HL-60 (cell line): ENCODE measurements around the gene AASDHPPT.

ENCODE experiments used
- DNase-seq, 2 experiments: peaks; one replicate each; pipeline ENCODE4 v3.0.0-alpha.2; 2010 to 2020; ENCODE audit warnings: low read depth in 1 of 2, low spot score in 1 of 2
- H3K27ac ChIP-seq: fragments of 250-450 bp; sonication (Bioruptor Pico); replicated peaks from 2 replicates; pipeline ENCODE4 v1.5.1; 2020; ENCODE audit warnings: mild to moderate bottlenecking, moderate library complexity
- H3K27me3 ChIP-seq: fragments of 250-450 bp; sonication (Bioruptor Pico); 2 replicates; pipeline ENCODE4 v1.5.1; 2021; ENCODE audit warnings: mild to moderate bottlenecking, moderate library complexity; ENCODE audit not compliant: insufficient read depth, poor library complexity, severe bottlenecking
- H3K4me3 ChIP-seq: replicated peaks from 2 replicates; pipeline ENCODE4 v1.5.1; 2011; ENCODE audit warnings: mild to moderate bottlenecking, control low read depth, low read length; ENCODE audit not compliant: insufficient read depth
- GABPA ChIP-seq: IDR thresholded peaks from 2 replicates; pipeline ENCODE4 v1.6.1; 2012; ENCODE audit warnings: low read depth
- POLR2AphosphoS5 ChIP-seq: IDR thresholded peaks from 2 replicates; pipeline ENCODE4 v1.6.1; 2012; ENCODE audit warnings: low read depth
- SPI1 ChIP-seq: IDR thresholded peaks from 2 replicates; pipeline ENCODE4 v1.6.1; 2012; ENCODE audit warnings: low read depth, mild to moderate bottlenecking, borderline replicate concordance
- TF ChIP-seq, protein P1 (sequence below): IDR thresholded peaks from one replicate; pipeline ENCODE4 v1.5.1; 2011; ENCODE audit warnings: low read length, control low read depth, inconsistent platforms; ENCODE audit not compliant: insufficient read depth
- TF ChIP-seq, protein P2 (sequence below): IDR thresholded peaks from 2 replicates; pipeline ENCODE4 v1.6.1; 2012; ENCODE audit warnings: low read depth; ENCODE audit not compliant: insufficient replicate concordance

The AASDHPPT gene

DNA sequence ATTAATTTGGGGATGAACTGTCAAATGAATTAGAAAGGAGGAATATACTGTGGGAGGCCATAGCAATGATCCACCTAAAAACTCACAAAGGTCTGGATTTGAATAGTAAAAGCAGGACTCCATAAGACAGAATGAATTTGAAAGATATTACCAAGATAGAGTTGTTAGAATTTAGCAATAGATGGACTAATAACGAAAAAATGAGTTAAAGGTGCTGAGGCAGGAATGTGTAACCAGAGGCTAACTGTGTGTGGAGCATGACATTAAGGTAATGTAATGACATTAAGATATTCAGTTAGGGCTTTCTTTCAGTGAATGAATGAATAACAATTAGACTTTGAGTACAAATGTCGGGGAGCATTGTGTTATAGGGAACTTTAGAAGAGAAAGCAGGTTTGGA lies 51.3 kb downstream of the AASDHPPT start:
- TF ChIP-seq POLR2AphosphoS5, result no peak
- TF ChIP-seq, protein P1, sequence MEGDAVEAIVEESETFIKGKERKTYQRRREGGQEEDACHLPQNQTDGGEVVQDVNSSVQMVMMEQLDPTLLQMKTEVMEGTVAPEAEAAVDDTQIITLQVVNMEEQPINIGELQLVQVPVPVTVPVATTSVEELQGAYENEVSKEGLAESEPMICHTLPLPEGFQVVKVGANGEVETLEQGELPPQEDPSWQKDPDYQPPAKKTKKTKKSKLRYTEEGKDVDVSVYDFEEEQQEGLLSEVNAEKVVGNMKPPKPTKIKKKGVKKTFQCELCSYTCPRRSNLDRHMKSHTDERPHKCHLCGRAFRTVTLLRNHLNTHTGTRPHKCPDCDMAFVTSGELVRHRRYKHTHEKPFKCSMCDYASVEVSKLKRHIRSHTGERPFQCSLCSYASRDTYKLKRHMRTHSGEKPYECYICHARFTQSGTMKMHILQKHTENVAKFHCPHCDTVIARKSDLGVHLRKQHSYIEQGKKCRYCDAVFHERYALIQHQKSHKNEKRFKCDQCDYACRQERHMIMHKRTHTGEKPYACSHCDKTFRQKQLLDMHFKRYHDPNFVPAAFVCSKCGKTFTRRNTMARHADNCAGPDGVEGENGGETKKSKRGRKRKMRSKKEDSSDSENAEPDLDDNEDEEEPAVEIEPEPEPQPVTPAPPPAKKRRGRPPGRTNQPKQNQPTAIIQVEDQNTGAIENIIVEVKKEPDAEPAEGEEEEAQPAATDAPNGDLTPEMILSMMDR, result no peak
- TF ChIP-seq GABPA, result no peak
- no peak for DNase-seq
- no peak overlapping the region for H3K27ac ChIP-seq
- no peaks in the 10 kb centered on the region for H3K27me3 ChIP-seq
- H3K4me3 ChIP-seq, result no peak overlapping the region

DNA sequence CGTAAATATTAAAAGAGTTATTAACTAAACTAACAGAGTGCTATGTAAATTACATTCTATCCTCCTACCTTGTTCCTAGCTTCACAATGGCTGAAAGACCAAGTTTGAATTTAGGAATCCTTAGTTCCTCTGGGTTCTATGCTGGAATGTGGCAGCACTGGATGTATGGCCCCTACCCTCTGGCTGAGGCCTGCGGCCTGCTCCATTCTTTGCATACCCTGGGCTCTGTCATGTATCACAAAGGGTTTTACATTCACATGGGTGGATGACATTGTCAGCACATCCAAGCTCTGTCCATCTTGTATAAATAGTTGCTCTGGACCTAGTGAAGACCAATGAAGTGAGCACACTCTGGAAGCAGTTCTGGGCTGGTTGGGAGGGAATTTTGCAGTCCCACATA lies 54.5 kb downstream of the AASDHPPT start:
- DNase-seq, result no peak
- TF ChIP-seq, protein P2, sequence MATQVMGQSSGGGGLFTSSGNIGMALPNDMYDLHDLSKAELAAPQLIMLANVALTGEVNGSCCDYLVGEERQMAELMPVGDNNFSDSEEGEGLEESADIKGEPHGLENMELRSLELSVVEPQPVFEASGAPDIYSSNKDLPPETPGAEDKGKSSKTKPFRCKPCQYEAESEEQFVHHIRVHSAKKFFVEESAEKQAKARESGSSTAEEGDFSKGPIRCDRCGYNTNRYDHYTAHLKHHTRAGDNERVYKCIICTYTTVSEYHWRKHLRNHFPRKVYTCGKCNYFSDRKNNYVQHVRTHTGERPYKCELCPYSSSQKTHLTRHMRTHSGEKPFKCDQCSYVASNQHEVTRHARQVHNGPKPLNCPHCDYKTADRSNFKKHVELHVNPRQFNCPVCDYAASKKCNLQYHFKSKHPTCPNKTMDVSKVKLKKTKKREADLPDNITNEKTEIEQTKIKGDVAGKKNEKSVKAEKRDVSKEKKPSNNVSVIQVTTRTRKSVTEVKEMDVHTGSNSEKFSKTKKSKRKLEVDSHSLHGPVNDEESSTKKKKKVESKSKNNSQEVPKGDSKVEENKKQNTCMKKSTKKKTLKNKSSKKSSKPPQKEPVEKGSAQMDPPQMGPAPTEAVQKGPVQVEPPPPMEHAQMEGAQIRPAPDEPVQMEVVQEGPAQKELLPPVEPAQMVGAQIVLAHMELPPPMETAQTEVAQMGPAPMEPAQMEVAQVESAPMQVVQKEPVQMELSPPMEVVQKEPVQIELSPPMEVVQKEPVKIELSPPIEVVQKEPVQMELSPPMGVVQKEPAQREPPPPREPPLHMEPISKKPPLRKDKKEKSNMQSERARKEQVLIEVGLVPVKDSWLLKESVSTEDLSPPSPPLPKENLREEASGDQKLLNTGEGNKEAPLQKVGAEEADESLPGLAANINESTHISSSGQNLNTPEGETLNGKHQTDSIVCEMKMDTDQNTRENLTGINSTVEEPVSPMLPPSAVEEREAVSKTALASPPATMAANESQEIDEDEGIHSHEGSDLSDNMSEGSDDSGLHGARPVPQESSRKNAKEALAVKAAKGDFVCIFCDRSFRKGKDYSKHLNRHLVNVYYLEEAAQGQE, result no peak
- no peak for TF ChIP-seq POLR2AphosphoS5
- TF ChIP-seq, protein P1, result no peak
- no peak for TF ChIP-seq GABPA
- TF ChIP-seq SPI1, result no peak
- no peak overlapping the region for H3K27ac ChIP-seq
- no peak overlapping the region for H3K4me3 ChIP-seq
- H3K27me3 ChIP-seq, result no peaks in the 10 kb centered on the region

DNA sequence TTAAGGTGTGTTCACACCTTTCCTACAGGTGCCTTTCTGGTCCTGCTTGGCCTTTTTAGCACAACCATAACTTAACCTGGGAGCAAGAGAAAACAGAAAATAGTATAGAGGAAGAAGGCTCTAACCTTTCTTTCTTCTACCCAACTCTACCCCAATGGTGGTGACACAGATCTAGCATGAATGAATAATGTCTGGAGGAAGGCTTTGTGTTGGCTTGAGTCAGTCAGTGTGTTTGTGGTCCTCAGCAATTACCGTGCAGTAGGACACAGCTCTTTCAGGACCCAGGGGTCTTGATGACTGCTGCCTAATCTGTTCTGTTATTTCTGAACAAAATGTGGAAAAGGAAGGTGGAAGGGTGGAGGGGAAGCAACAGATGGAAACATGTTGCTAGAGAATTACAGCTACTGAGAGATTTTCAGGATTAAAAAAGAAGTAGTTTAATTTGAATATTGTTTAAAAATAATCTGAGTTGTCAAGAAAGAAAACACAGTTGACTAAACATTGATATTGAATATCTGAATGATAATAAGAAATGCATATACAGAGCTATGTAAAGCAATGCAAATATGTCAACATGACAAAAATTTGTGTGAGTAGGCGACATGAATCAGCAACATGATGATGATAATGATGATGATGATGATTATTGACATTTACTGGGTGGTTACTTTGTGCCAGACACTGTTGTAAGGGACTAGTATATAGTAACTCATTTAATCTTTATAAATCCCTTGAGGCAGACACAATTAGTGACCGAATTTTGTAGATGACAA lies 55.3 kb downstream of the AASDHPPT start:
- no peak overlapping the region for H3K27ac ChIP-seq
- TF ChIP-seq SPI1, result no peak
- TF ChIP-seq, protein P2, result no peak
- no peak for TF ChIP-seq POLR2AphosphoS5
- no peak for TF ChIP-seq GABPA
- TF ChIP-seq, protein P1, result no peak
- no peak for DNase-seq
- H3K4me3 ChIP-seq, result no peak overlapping the region
- H3K27me3 ChIP-seq, result no peaks in the 10 kb centered on the region

DNA sequence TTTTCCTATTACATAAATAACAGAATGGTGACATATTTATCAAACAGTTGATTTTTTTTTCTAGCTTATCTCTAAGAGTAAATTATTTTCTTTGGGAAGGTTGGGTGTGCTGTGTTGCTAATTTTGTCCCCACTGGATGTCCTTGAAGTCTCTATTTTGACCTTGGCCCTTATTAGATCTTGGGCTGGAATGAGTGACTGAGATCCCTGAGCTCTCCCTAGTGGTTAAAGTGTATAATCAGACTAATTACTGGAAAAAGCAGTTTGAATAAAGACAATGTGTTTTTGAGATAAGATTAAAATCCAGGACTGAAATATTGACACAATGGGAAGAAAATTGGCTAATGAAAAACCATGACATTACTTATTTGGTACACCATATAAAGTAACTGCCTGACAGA lies 56.1 kb downstream of the AASDHPPT start:
- no peak for DNase-seq
- Histone ChIP-seq H3K4me3 (no peak overlapping the region), H3K27me3 (no peaks in the 10 kb centered on the region), H3K27ac (no peak overlapping the region)
- TF ChIP-seq GABPA, result no peak
- no peak for TF ChIP-seq POLR2AphosphoS5
- TF ChIP-seq, protein P2, result no peak
- TF ChIP-seq, protein P1, result no peak
- TF ChIP-seq SPI1, result no peak
